ENCODE data around the gene BACH2.

- TF ChIP-seq HDAC6 (IDR thresholded peaks at IDR 0.05; ENCODE audit: unreplicated experiment) = no peak
- no peak for TF ChIP-seq CTCF (IDR thresholded peaks at IDR 0.05 in 2 of 3, conservative IDR thresholded peaks at IDR 0.05 in 1 of 3; ENCODE audit: control insufficient read depth in 2 of 3, extremely low read depth in 1 of 3, insufficient read depth in 1 of 3, low read depth in 3 of 3, low read length in 3 of 3)
- no peak for TF ChIP-seq POLR2AphosphoS5 (IDR thresholded peaks at IDR 0.05; ENCODE audit: low read length)
- TF ChIP-seq MTA3 (IDR thresholded peaks at IDR 0.05; ENCODE audit: borderline replicate concordance, low read length) = no peak
- no peak for TF ChIP-seq DPF2 (IDR thresholded peaks at IDR 0.05)
- TF ChIP-seq ATF2 (IDR thresholded peaks at IDR 0.05; ENCODE audit: low read length) = no peak
- TF ChIP-seq BHLHE40 (IDR thresholded peaks at IDR 0.05; ENCODE audit: borderline replicate concordance in 1 of 2, low read depth in 2 of 2, low read length in 1 of 2) = no peak
- no peak for TF ChIP-seq E4F1 (IDR thresholded peaks at IDR 0.05; ENCODE audit: borderline replicate concordance, partially characterized antibody)
- TF ChIP-seq, protein P1, sequence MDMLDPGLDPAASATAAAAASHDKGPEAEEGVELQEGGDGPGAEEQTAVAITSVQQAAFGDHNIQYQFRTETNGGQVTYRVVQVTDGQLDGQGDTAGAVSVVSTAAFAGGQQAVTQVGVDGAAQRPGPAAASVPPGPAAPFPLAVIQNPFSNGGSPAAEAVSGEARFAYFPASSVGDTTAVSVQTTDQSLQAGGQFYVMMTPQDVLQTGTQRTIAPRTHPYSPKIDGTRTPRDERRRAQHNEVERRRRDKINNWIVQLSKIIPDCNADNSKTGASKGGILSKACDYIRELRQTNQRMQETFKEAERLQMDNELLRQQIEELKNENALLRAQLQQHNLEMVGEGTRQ (IDR thresholded peaks at IDR 0.05; ENCODE audit: borderline replicate concordance, low read depth, low read length) = no peak
- no peak for TF ChIP-seq GABPA (IDR thresholded peaks at IDR 0.05; ENCODE audit: low read depth)
- TF ChIP-seq ZNF274 (IDR thresholded peaks at IDR 0.05; ENCODE audit: insufficient read depth, insufficient read length) = no peak
Measured at GRCh38 chr6:89938014-89938413, 358.6 kb downstream of the BACH2 start.
